Kidney epithelial cell (primary cell): Measurements from ENCODE around the gene DCXR. TPM values are rescaled to one million over a fixed set of nuclear protein-coding genes. Genes with fewer than 3 reads are reported as not detected.

Experiments used
- DNase-seq: peaks from one replicate; pipeline ENCODE4 v3.0.0-alpha.2; 2010; ENCODE audit warnings: low read depth
- H3K27me3 ChIP-seq: 2 replicates; pipeline ENCODE4 v1.6.0; 2011; ENCODE audit warnings: low read length; ENCODE audit not compliant: control insufficient read depth, insufficient read depth
- H3K36me3 ChIP-seq: 2 replicates; pipeline ENCODE4 v1.5.1; 2011; ENCODE audit warnings: low read length; ENCODE audit not compliant: control insufficient read depth, insufficient read depth
- H3K4me3 ChIP-seq: 2 replicates; pipeline ENCODE4 v1.5.1; 2011; ENCODE audit warnings: low read depth, mild to moderate bottlenecking, control low read depth, low read length
- CTCF ChIP-seq: IDR thresholded peaks from 2 replicates; pipeline ENCODE4 v1.5.1; 2011; ENCODE audit warnings: mild to moderate bottlenecking, moderate library complexity, low read length, control low read depth, inconsistent platforms; ENCODE audit not compliant: insufficient read depth, poor library complexity, severe bottlenecking
- total RNA-seq: library from RNA; depleted of rRNA; stranded (reverse); fragments of >200 nt; gene quantifications from 2 replicates; pipeline ENCODE4 v1.2.3, GENCODE V29; 2015

The DCXR gene
- total RNA-seq, 1 donor from 2014 or later, result 70.8 TPM

- DNase-seq, result no peak
- Histone ChIP-seq H3K36me3 (peaks cover 4% of the 10 kb centered on the region), H3K4me3 (no peak overlapping the region), H3K27me3 (no peaks in the 10 kb centered on the region)
- no peak for TF ChIP-seq CTCF
These were observed 22.6 kb downstream of the DCXR start for GRCh38 chr17:82014971-82015310.

- Histone ChIP-seq H3K36me3 (peaks cover 4% of the 10 kb centered on the region), H3K4me3 (no peak overlapping the region), H3K27me3 (no peaks in the 10 kb centered on the region)
- TF ChIP-seq CTCF, result no peak
- DNase-seq, result no peak
These were observed 23.1 kb downstream of the DCXR start for GRCh38 chr17:82014432-82014831.

GRCh38 chr17:82013772-82014321 is 23.6 kb downstream of the DCXR start:
- DNase-seq, result no peak
- Histone ChIP-seq H3K36me3 (peaks cover 4% of the 10 kb centered on the region), H3K27me3 (no peaks in the 10 kb centered on the region), H3K4me3 (no peak overlapping the region)
- no peak for TF ChIP-seq CTCF

- DNase-seq, result no peak
- no peak for TF ChIP-seq CTCF
- Histone ChIP-seq H3K4me3 (no peak overlapping the region), H3K27me3 (no peaks in the 10 kb centered on the region), H3K36me3 (peaks cover 3% of the 10 kb centered on the region)
These were observed 24.2 kb downstream of the DCXR start for GRCh38 chr17:82013341-82013740.

GRCh38 chr17:82012640-82013295 is 24.7 kb downstream of the DCXR start:
- TF ChIP-seq CTCF, result no peak
- Histone ChIP-seq H3K4me3 (no peak overlapping the region), H3K36me3 (no peaks in the 10 kb centered on the region), H3K27me3 (no peaks in the 10 kb centered on the region)
- DNase-seq, result no peak

GRCh38 chr17:82012261-82012639 is 25.2 kb downstream of the DCXR start:
- no peak for DNase-seq
- H3K4me3 ChIP-seq, result no peak overlapping the region
- no peaks in the 10 kb centered on the region for H3K27me3 ChIP-seq
- no peaks in the 10 kb centered on the region for H3K36me3 ChIP-seq
- no peak for TF ChIP-seq CTCF
